PFSK-1 (cell line): Measurements from ENCODE around the gene ENPP6.

Experiments
- REST ChIP-seq, 2 experiments: IDR thresholded peaks; 2 replicates each; pipeline versions ENCODE4 v1.6.1 to v1.8.0; 2011 to 2012; ENCODE audit warnings: low read depth in 2 of 2, low read length in 2 of 2, control low read depth in 1 of 2, inconsistent platforms in 1 of 2, mild to moderate bottlenecking in 1 of 2, moderate library complexity in 1 of 2; ENCODE audit not compliant: insufficient read depth in 1 of 2
- TAF1 ChIP-seq: IDR thresholded peaks from 2 replicates; pipeline ENCODE4 v1.6.1; 2012; ENCODE audit warnings: low read length, control low read depth, borderline replicate concordance; ENCODE audit not compliant: insufficient read depth

GRCh38 chr4:184100297-184100885 is 117.3 kb downstream of the ENPP6 start:
- TF ChIP-seq REST (IDR thresholded peaks at IDR 0.05; ENCODE audit: insufficient read depth in 1 of 2, low read depth in 2 of 2, low read length in 2 of 2) (no peak), TAF1 (no peak)
